ENCODE results near the gene SEPTIN6. TPM values are rescaled to one million over a fixed set of nuclear protein-coding genes. Genes with fewer than 3 reads are reported as not detected.

Gene SEPTIN6
- total RNA-seq, 6 donors from 2014 or later = 12.3 to 27.2 (median 21.4) TPM

DNA sequence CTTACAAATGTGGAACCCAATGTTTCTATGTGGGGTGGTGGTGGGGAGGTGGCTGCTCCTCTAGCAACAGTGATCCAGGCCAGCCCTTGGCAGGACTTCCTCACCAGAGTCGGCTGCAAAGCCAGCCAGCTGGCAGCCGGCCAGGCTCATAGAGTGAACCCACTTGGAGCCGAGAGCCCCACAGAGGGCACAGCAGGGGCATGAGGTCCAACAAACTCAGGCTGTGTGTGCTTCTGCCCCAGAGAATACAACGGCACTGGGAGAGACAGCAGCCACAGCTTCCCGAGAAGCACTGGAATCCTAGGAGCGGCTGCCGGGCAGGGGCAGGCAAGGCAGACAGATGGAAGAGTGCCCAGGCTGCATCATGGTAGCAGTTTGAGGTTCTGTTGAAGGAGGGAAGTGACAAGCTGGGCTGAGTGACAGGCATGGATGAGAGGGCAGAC is 42.0 kb upstream of the SEPTIN6 start:
- Histone ChIP-seq H3K9me3 (no peaks in the 10 kb centered on the region), H3K27ac (no peak overlapping the region), H3K4me1 (peaks cover 0 to 3% (median 0%) of the 10 kb centered on the region in 4 donors), H3K4me3 (no peak overlapping the region), H3K27me3 (no peaks in the 10 kb centered on the region), H3K36me3 (no peaks in the 10 kb centered on the region)
- peak; percentile 55 to 77 for DNase-seq
- ATAC-seq (ENCODE audit: low FRiP score in 2 of 2) = peak; percentile 43 to 63
- 58% methylated on average over 7 of the region's 7 CpGs; no CpG with 5 or more reads in 1 of the 2 donors for WGBS, 2 donors
- TF ChIP-seq POLR2AphosphoS5 (IDR thresholded peaks at IDR 0.05) (no peak), CTCF (IDR thresholded peaks at IDR 0.05) (no peak), POLR2A (IDR thresholded peaks at IDR 0.05) (no peak), EP300 (IDR thresholded peaks at IDR 0.05) (no peak)

- H3K36me3 ChIP-seq = no peaks in the 10 kb centered on the region
- H3K27ac ChIP-seq = no peak overlapping the region
- peak; percentile 37 to 75 for ATAC-seq (ENCODE audit: low FRiP score in 2 of 2)
- no peaks in the 10 kb centered on the region for H3K27me3 ChIP-seq
- no peaks in the 10 kb centered on the region for H3K9me3 ChIP-seq
- WGBS, 2 donors = 41 to 46% methylated on average over 11 to 14 of the region's 14 CpGs
- peaks cover 0 to 3% (median 0%) of the 10 kb centered on the region in 4 donors for H3K4me1 ChIP-seq
- TF ChIP-seq EP300 (IDR thresholded peaks at IDR 0.05) (no peak), CTCF (IDR thresholded peaks at IDR 0.05) (peak in 5 of 6 experiments; percentile 26 to 56 (median 33))
- DNase-seq = peak in 1 of 2 donors; percentile 44
- no peak overlapping the region for H3K4me3 ChIP-seq
Measured at GRCh38 chrX:119729408-119730201, 36.6 kb upstream of the SEPTIN6 start.

GRCh38 chrX:119728487-119728886 is 35.5 kb upstream of the SEPTIN6 start:
- 64 to 79% methylated on average over 5 of the region's 5 CpGs for whole genome bisulfite sequencing, 2 donors

DNA sequence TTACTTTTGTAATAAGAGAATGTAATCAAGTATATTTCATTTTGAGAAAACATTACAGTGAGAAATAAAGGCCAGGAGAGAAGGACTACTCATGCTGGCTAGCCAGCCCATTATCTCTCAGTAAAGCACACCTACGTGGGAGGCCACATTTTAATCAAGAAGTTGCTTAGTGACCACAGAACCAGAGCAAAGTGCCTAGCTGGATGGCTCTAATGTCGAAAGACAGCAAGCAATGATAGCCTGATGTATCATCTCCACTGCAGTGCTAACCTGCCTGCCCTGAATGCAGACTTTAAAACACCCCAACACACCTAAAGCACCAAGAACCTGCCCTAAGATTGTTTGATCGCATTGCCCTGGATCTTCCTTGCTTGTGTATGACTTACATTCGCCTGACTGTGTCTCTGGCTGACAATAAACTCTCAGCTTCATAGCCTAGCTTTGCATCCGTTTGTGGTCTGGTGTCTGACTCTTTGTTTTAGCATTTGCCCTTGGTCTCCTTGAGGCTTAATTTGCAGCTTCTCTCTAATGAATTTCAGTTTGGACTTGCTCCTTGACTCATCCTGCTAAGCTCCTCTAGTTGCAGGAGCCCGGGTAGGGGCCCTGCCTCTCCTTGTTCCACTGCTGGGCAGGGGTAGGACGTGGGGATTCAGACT is 34.1 kb upstream of the SEPTIN6 start:
- H3K27me3 ChIP-seq = no peaks in the 10 kb centered on the region
- H3K36me3 ChIP-seq = no peaks in the 10 kb centered on the region
- no peaks in the 10 kb centered on the region for H3K9me3 ChIP-seq
- H3K27ac ChIP-seq = no peak overlapping the region
- H3K4me1 ChIP-seq = peaks cover 0 to 3% (median 0%) of the 10 kb centered on the region in 4 donors
- H3K4me3 ChIP-seq = no peak overlapping the region
- ATAC-seq (ENCODE audit: low FRiP score in 2 of 2) = no peak
- whole genome bisulfite sequencing, 2 donors = 57 to 64% methylated on average over 7 of the region's 7 CpGs
- no peak for DNase-seq
- TF ChIP-seq CTCF (IDR thresholded peaks at IDR 0.05) (no peak), POLR2A (IDR thresholded peaks at IDR 0.05) (no peak)

More at GRCh38 chrX:119728487-119728886, 35.5 kb upstream of the SEPTIN6 start:
- no peak overlapping the region for H3K27ac ChIP-seq
- H3K27me3 ChIP-seq = no peaks in the 10 kb centered on the region
- no peaks in the 10 kb centered on the region for H3K36me3 ChIP-seq
- no peak overlapping the region for H3K4me3 ChIP-seq
- no peak for ATAC-seq (ENCODE audit: low FRiP score in 2 of 2)
- peaks cover 0 to 3% (median 0%) of the 10 kb centered on the region in 4 donors for H3K4me1 ChIP-seq
- no peaks in the 10 kb centered on the region for H3K9me3 ChIP-seq
- TF ChIP-seq CTCF (IDR thresholded peaks at IDR 0.05) = no peak
- no peak for TF ChIP-seq EP300 (IDR thresholded peaks at IDR 0.05)
- no peak for TF ChIP-seq POLR2AphosphoS5 (IDR thresholded peaks at IDR 0.05)
- TF ChIP-seq POLR2A (IDR thresholded peaks at IDR 0.05) = no peak
- DNase-seq = no peak

Measured in upper lobe of left lung (tissue), 6 donors.